Occipital lobe (tissue), 2 donors: ENCODE measurements around the gene FGF5. TPM values are rescaled to one million over a fixed set of nuclear protein-coding genes. Genes with fewer than 3 reads are reported as not detected.
A peak's percentile ranks its signal among the peaks of the same experiment; 100 is the strongest.
"Not testable (repeated sequence)": the region's sequence is repeated elsewhere in the genome, so short reads cannot be mapped to it uniquely, and the experiment has no call there.

Experiments
- DNase-seq: peaks from one replicate; lab custom pipeline; 2025; lab: John Stamatoyannopoulos, UW
- total RNA-seq: library from RNA; depleted of rRNA; stranded (reverse); fragments of >200 nt; gene quantifications from one replicate; pipeline ENCODE4 v1.2.3, GENCODE V29; 2014

The FGF5 gene
- total RNA-seq, 1 donor from 2014 or later = 1.6 TPM

GRCh38 chr4:80253510-80253909 lies 13.0 kb upstream of the FGF5 start:
- no peak for DNase-seq

- no peak for DNase-seq
Measured at GRCh38 chr4:80254114-80254513, 12.3 kb upstream of the FGF5 start.

- no peak for DNase-seq
Measured at GRCh38 chr4:80255329-80256095, 11.0 kb upstream of the FGF5 start.

GRCh38 chr4:80257851-80258250 lies 8.6 kb upstream of the FGF5 start:
- no peak for DNase-seq

GRCh38 chr4:80259012-80259411 lies 7.5 kb upstream of the FGF5 start:
- DNase-seq = no peak

- DNase-seq = no peak
Measured at GRCh38 chr4:80259817-80260216, 6.6 kb upstream of the FGF5 start.

- DNase-seq = no peak
Measured at GRCh38 chr4:80261989-80262600, 4.4 kb upstream of the FGF5 start.

GRCh38 chr4:80263541-80264351 lies 2.7 kb upstream of the FGF5 start:
- DNase-seq = no peak

- DNase-seq = no peak
Measured at GRCh38 chr4:80264352-80264647, 2.2 kb upstream of the FGF5 start.

- DNase-seq = no peak
Measured at GRCh38 chr4:80264825-80265224, 1.6 kb upstream of the FGF5 start.

GRCh38 chr4:80265571-80266252 lies 752 bp upstream of the FGF5 start:
- no peak for DNase-seq

GRCh38 chr4:80266902-80267380 lies 477 bp downstream of the FGF5 start:
- DNase-seq = peak; percentile 23

- no peak for DNase-seq
Measured at GRCh38 chr4:80268081-80268823, 1.8 kb downstream of the FGF5 start.

- DNase-seq = no peak
Measured at GRCh38 chr4:80268936-80269335, 2.5 kb downstream of the FGF5 start.

GRCh38 chr4:80270321-80270720 lies 3.9 kb downstream of the FGF5 start:
- no peak for DNase-seq

GRCh38 chr4:80270868-80271267 lies 4.4 kb downstream of the FGF5 start:
- DNase-seq = no peak

- DNase-seq = no peak
Measured at GRCh38 chr4:80271801-80272200, 5.3 kb downstream of the FGF5 start.

GRCh38 chr4:80276931-80277330 lies 10.5 kb downstream of the FGF5 start:
- DNase-seq = no peak

GRCh38 chr4:80279751-80280150 lies 13.3 kb downstream of the FGF5 start:
- no peak for DNase-seq

- DNase-seq = no peak
Measured at GRCh38 chr4:80286451-80286850, 20.0 kb downstream of the FGF5 start.

- not testable (repeated sequence) for DNase-seq
Measured at GRCh38 chr4:80290665-80291064, 24.2 kb downstream of the FGF5 start.
